ENCODE measurements around the gene NSUN2.
A peak's percentile ranks its signal among the peaks of the same experiment; 100 is the strongest.

The NSUN2 gene

GRCh38 chr5:6578676-6579343 is 54.0 kb downstream of the NSUN2 start:
- Histone ChIP-seq H4K20me1 (ENCODE audit: insufficient read depth, low read length) (no peaks in the 10 kb centered on the region), H3K36me3 (replicated peaks; ENCODE audit: low read depth, low read length) (no peaks in the 10 kb centered on the region), H3K9ac (ENCODE audit: low read length) (no peak overlapping the region), H3K4me1 (ENCODE audit: low read length) (no peaks in the 10 kb centered on the region), H3K9me3 (ENCODE audit: insufficient read depth, low read length) (no peaks in the 10 kb centered on the region), H2AFZ (ENCODE audit: low read depth, low read length) (no peak overlapping the region), H3K27ac (ENCODE audit: low read length) (no peak overlapping the region), H3K79me2 (ENCODE audit: low read length) (no peaks in the 10 kb centered on the region), H3K27me3 (ENCODE audit: low read depth, low read length) (no peaks in the 10 kb centered on the region), H3K4me3 (ENCODE audit: low read length) (no peak overlapping the region), H3K4me2 (ENCODE audit: low read length) (no peak overlapping the region)
- TF ChIP-seq EZH2phosphoT487 (IDR thresholded peaks at IDR 0.05; ENCODE audit: low read depth) (no peak), CTCF (IDR thresholded peaks at IDR 0.05; ENCODE audit: low read depth, low read length) (no peak)

GRCh38 chr5:6576861-6577501 is 55.9 kb downstream of the NSUN2 start:
- Histone ChIP-seq H4K20me1 (ENCODE audit: insufficient read depth, low read length) (no peaks in the 10 kb centered on the region), H3K9me3 (ENCODE audit: insufficient read depth, low read length) (no peaks in the 10 kb centered on the region), H3K4me1 (ENCODE audit: low read length) (no peaks in the 10 kb centered on the region), H3K79me2 (ENCODE audit: low read length) (no peaks in the 10 kb centered on the region), H3K4me2 (ENCODE audit: low read length) (no peak overlapping the region), H3K36me3 (replicated peaks; ENCODE audit: low read depth, low read length) (no peaks in the 10 kb centered on the region), H3K9ac (ENCODE audit: low read length) (no peak overlapping the region), H2AFZ (ENCODE audit: low read depth, low read length) (no peak overlapping the region), H3K27me3 (ENCODE audit: low read depth, low read length) (no peaks in the 10 kb centered on the region), H3K27ac (ENCODE audit: low read length) (no peak overlapping the region), H3K4me3 (ENCODE audit: low read length) (no peak overlapping the region)
- TF ChIP-seq EZH2phosphoT487 (IDR thresholded peaks at IDR 0.05; ENCODE audit: low read depth): no peak
- TF ChIP-seq CTCF (IDR thresholded peaks at IDR 0.05; ENCODE audit: low read depth, low read length): peak; percentile 55

- H3K4me3 ChIP-seq (ENCODE audit: low read length): no peak overlapping the region
- H3K9me3 ChIP-seq (ENCODE audit: insufficient read depth, low read length): no peaks in the 10 kb centered on the region
- no peak overlapping the region for H2AFZ ChIP-seq (ENCODE audit: low read depth, low read length)
- H3K79me2 ChIP-seq (ENCODE audit: low read length): no peaks in the 10 kb centered on the region
- no peak overlapping the region for H3K9ac ChIP-seq (ENCODE audit: low read length)
- no peaks in the 10 kb centered on the region for H3K36me3 ChIP-seq (replicated peaks; ENCODE audit: low read depth, low read length)
- H3K4me2 ChIP-seq (ENCODE audit: low read length): no peak overlapping the region
- no peaks in the 10 kb centered on the region for H3K4me1 ChIP-seq (ENCODE audit: low read length)
- TF ChIP-seq CTCF (IDR thresholded peaks at IDR 0.05; ENCODE audit: low read depth, low read length) (peak; percentile 19; the same call in 1 of the 2 replicates), EZH2phosphoT487 (IDR thresholded peaks at IDR 0.05; ENCODE audit: low read depth) (no peak)
- H3K27ac ChIP-seq (ENCODE audit: low read length): no peak overlapping the region
- no peaks in the 10 kb centered on the region for H4K20me1 ChIP-seq (ENCODE audit: insufficient read depth, low read length)
- H3K27me3 ChIP-seq (ENCODE audit: low read depth, low read length): no peaks in the 10 kb centered on the region
Observed at GRCh38 chr5:6574537-6575245, 58.2 kb downstream of the NSUN2 start.

GRCh38 chr5:6574111-6574510 is 58.7 kb downstream of the NSUN2 start:
- H3K4me3 ChIP-seq (ENCODE audit: low read length): no peak overlapping the region
- H3K27ac ChIP-seq (ENCODE audit: low read length): no peak overlapping the region
- H3K9me3 ChIP-seq (ENCODE audit: insufficient read depth, low read length): no peaks in the 10 kb centered on the region
- no peaks in the 10 kb centered on the region for H3K27me3 ChIP-seq (ENCODE audit: low read depth, low read length)
- H3K36me3 ChIP-seq (replicated peaks; ENCODE audit: low read depth, low read length): no peaks in the 10 kb centered on the region
- H3K9ac ChIP-seq (ENCODE audit: low read length): no peak overlapping the region
- no peak overlapping the region for H3K4me2 ChIP-seq (ENCODE audit: low read length)
- H4K20me1 ChIP-seq (ENCODE audit: insufficient read depth, low read length): no peaks in the 10 kb centered on the region
- TF ChIP-seq EZH2phosphoT487 (IDR thresholded peaks at IDR 0.05; ENCODE audit: low read depth) (no peak), CTCF (IDR thresholded peaks at IDR 0.05; ENCODE audit: low read depth, low read length) (no peak)
- no peak overlapping the region for H2AFZ ChIP-seq (ENCODE audit: low read depth, low read length)
- no peaks in the 10 kb centered on the region for H3K79me2 ChIP-seq (ENCODE audit: low read length)
- H3K4me1 ChIP-seq (ENCODE audit: low read length): no peaks in the 10 kb centered on the region

Data from OCI-LY3 (cell line).